Measurements from ENCODE around the gene SAMD14.

SAMD14 gene

GRCh38 chr17:50094753-50095619, 35.0 kb downstream of the SAMD14 start, which contains the start of gene PDK2:
Gene PDK2 (plus strand): TSS chr17:50095351. CDS start chr17:50095436, 85 bp downstream.
- peak; percentile 94 for DNase-seq

- DNase-seq, result peak; percentile 78
These were observed 35.7 kb downstream of the SAMD14 start for GRCh38 chr17:50094243-50094752.

DNA sequence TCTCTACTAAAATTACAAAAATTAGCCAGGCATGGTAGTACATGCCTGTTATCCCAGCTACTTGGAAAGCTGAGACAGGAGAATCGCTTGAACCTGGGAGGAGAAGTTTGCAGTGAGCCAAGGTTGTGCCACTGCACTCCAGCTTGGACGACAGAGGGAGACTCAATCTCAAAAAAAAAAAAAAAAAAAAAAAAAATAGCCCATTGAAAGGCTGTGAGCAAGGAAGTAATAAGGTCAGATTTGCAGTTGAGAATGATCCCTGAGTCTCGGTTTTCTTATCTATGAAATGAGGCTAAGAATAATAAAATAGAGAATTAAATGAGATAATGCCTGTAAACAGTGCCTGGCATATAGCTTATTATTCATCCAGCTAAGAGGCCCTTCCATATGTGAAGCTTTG, 36.2 kb downstream of the SAMD14 start:
- DNase-seq, result no peak

DNA sequence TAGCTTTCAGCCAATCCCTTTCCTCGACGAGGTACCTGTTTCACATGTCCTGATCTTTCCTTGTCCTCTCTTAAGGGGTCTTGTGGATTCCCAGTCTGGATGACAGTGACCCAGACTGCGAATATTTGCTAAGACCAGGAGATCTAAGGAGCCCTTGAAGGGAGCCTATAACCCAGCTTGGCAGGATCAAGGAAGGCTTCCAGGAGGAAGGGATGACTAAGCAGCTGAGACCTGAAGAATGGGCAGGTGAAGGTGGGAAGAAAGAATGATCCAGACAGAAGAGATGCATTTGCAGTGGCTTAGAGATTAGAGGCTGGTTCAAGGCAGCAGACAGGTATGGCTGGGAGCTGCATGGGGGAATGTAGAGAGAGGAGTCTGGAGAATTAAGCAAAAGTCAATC, 36.7 kb downstream of the SAMD14 start:
- no peak for DNase-seq

- DNase-seq, result no peak
These were observed 38.1 kb downstream of the SAMD14 start for GRCh38 chr17:50091918-50092285.

DNA sequence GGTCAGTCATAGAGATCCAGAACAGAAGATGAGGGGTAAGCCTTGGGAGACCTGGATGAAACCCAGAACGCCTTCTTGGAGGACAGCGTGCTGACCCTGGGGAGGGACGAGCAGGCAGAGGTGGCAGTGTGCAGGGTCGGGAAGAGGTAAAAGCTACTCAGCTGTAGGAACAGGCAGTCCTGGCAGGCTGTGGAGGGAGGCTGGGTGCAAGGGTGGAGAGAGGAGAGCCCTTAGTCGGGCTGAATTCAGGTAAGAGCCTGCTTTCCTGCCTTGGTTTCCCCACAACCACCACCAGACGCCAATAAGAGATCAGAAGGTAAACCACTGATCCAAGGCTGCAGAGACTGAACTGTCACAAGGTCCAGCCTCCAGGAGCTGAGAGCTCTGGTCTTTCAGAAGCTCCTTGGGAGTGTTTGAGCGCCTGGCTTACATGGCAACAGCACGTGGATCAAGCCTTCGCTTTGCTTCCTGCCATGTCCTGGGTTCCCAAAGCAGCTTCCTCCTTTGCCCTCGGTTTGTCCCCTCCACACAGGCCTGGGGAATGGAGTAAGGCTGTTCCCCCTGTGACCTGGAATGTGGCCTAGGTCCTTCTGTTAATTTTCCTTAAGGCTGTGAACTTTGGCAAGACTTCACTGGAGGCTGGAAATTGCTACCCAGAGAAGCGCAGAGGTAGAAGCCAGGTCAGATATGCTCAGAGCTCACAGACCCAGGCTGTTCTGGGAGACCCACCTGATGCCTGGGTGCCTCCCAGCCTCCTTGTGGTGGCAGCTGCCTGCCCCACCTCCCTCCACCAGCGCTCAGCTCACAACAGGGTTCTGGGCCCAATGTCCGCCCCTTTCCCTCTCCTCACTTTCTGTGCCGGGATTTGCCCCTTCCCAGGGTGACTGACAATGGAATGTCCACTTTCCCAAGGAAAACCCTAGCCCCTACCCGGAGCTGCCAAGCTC, 38.7 kb downstream of the SAMD14 start:
- DNase-seq, result no peak

- no peak for DNase-seq
These were observed 39.9 kb downstream of the SAMD14 start for GRCh38 chr17:50090071-50090470.

GRCh38 chr17:50088952-50089825, 40.8 kb downstream of the SAMD14 start:
- no peak for DNase-seq

DNA sequence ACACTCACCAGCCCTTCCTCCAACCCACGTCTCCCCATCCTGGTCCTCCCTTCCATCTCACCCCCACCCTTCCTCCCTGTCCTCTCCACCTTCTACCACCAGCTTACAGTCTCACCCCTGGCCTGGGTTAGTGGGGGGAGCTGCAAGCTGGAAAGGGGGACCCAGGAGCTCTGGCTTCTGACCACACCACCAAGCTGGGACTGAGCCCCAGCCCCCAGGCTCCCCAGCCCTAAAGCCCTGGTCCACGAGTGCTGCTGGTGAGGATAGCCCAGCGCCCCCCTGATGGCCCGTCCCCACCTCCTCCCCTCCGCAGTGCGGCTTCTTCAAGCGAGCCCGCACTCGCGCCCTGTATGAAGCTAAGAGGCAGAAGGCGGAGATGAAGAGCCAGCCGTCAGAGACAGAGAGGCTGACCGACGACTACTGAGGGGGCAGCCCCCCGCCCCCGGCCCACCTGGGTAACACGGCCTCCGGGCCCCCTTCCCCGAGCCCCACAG, 42.0 kb downstream of the SAMD14 start:
- DNase-seq, result no peak

- peak; percentile 70 for DNase-seq
These were observed 42.6 kb downstream of the SAMD14 start for GRCh38 chr17:50087246-50087911.

DNA sequence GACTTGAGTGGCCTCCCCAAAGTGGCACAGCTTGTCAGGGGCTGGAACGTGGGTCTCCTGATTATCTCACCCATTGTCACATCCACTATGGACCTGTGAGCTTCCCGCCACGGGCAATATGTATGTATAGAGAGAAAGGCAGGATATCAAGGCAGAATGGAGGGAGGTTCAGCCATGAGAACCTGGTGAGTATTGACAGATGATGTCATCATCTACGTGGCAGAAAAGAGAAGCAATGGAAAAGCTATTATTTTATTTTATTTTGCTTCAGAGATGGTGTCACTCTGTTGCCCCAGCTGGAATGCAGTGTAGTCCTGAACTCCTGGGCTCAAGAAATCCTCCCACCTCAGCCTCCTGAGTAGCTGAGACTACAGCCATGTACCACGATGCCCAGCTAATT, 48.2 kb downstream of the SAMD14 start:
- no peak for DNase-seq

DNA sequence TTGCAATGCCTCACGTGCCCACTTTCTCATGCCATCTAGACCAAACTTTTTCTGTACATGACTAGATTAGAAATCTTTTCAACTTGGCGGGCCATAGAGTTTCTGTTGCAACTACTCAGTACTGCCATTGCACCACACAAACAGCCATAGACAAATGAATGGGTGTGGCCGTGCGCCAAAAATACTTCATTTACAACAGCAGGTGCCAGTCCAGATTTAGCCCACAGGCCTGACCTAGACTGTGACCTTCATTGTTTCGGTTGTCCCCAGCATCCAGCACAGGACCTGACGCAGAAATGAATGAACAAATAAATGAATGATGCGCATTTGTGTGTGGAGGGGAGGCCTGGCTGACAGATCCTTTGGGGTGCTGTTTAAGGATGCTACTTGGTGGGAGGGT, 49.1 kb downstream of the SAMD14 start:
- DNase-seq, result no peak

DNA sequence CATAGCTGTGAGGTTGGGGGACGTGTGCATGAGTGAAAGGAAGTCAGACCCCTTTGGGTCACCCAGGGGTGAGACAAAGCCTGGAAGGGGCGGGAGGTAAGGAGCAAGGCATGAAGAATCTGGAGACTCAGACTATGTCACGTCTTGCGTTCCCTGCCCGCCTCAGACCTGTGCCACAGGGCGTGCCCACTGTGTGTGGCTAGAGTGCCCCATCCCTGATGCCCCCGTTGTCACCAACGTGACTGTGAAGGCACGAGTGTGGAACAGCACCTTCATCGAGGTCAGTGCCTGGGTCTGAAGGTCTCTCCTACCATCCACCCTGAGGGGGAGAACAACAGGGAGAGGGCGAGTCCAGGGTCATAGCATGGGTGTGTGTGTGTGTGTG, 49.9 kb downstream of the SAMD14 start:
- DNase-seq, result no peak

- peak; percentile 17 for DNase-seq
These were observed 50.4 kb downstream of the SAMD14 start for GRCh38 chr17:50079334-50080095.

GRCh38 chr17:50078430-50078829, 51.5 kb downstream of the SAMD14 start:
- DNase-seq, result no peak

DNA sequence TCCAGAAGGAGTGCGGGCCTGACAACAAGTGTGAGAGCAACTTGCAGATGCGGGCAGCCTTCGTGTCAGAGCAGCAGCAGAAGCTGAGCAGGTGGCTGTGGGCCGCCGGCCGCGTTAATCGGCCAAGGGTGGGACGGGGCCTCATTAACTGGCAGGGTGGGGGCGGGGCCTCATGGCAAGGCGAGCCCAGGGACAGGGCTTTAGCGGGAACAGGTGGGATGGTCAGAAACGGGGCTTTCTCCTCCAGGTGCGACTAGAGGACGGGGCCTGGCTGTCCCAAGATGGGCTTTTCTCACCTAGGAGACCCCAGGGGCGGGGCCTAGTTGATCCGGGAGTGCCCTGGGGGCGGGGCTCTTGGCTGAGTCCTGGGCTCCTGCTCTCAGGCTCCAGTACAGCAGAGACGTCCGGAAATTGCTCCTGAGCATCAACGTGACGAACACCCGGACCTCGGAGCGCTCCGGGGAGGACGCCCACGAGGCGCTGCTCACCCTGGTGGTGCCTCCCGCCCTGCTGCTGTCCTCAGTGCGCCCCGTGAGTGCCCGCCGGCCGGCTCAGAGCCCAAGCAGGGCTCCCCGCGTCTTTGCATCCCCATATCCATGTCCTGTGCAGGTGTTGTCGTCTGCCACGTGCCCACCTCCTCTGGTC, 53.2 kb downstream of the SAMD14 start:
- DNase-seq, result no peak

DNA sequence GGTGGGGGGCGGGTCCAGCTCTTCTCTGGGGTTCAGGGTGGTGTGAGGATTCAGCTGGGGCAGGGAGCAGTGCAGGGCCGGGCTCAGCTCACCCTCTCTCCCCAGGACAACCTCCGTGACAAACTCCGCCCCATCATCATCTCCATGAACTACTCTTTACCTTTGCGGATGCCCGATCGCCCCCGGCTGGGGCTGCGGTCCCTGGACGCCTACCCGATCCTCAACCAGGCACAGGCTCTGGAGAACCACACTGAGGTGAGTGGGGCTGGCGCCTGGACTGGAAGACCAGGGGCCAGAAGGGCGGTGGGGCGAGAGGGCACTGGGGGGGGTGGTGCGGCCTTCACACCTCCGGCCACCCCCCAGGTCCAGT, 53.8 kb downstream of the SAMD14 start:
- no peak for DNase-seq

- DNase-seq, result no peak
These were observed 54.4 kb downstream of the SAMD14 start for GRCh38 chr17:50075446-50076032.

DNA sequence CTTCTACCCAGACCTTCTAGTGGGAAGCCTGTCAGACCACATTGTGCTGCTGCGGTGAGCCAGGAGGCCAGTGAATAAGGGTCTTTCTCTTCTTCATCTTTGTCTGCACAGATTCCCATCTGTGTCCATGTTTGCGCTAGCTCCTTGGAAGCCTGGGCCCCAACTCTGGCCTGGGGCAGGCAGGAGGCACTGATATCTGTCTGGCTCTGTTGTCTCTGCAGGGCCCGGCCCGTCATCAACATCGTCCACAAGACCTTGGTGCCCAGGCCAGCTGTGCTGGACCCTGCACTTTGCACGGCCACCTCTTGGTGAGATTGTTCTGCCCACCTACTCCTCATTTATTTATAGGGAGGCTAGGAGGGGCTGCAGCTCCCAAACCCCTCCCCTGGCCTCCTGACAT, 55.7 kb downstream of the SAMD14 start:
- no peak for DNase-seq

DNA sequence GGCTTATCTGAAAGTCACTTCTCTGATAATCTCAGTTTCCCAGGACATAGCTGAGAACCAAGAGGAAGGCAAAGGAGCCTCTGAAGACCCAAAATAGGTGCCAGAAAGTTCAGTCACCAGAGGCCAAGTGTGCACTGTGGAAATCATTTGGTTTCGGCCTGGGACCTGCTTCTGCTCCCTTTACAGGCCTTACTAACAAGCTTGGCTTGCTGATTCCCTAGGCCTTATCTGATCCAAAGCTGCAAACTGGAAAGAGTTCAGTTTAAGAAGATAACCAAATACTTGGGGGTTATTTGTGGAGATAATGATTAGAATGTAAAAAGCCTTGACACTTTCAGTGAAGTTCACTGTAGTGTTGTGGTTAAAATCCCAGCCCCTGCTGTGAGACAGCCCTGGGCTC, 57.0 kb downstream of the SAMD14 start:
- no peak for DNase-seq
